Vagina (tissue), 2 donors: ENCODE measurements around the gene SNX19. TPM values are rescaled to one million over a fixed set of nuclear protein-coding genes. Genes with fewer than 3 reads are reported as not detected.
"Not testable (repeated sequence)": the region's sequence is repeated elsewhere in the genome, so short reads cannot be mapped to it uniquely, and the experiment has no call there.

ENCODE experiments used
- DNase-seq, 2 donors: peaks; one replicate each; pipeline ENCODE4 v3.0.0-alpha.2; 2017; ENCODE audit errors: extremely low spot score in 2 of 2
- H3K27ac ChIP-seq: fragments of 200-600 bp; sonication (generic); one replicate; pipeline ENCODE4 v1.5.1; 2019
- H3K27me3 ChIP-seq: fragments of 200-600 bp; sonication (generic); one replicate; pipeline ENCODE4 v1.5.1; 2019
- H3K36me3 ChIP-seq, 2 donors: fragments of 200-600 bp; sonication (generic); one replicate each; pipeline ENCODE4 v1.5.1; 2017 to 2019
- H3K4me1 ChIP-seq: fragments of 200-600 bp; sonication (generic); one replicate; pipeline ENCODE4 v1.5.1; 2019
- H3K4me3 ChIP-seq, 2 donors: fragments of 200-600 bp; sonication (generic); 1 replicate in 1 of 2; 2 replicates in 1 of 2; pipeline ENCODE4 v1.5.1; 2016 to 2019
- H3K9me3 ChIP-seq: fragments of 200-600 bp; sonication (generic); one replicate; pipeline ENCODE4 v1.5.1; 2019
- CTCF ChIP-seq, 3 experiments: fragments of 450-650 bp in 2 of 3; fragments of 200-600 bp in 1 of 3; sonication (generic) in 1 of 3; IDR thresholded peaks; one replicate each; pipeline ENCODE4 v1.5.1; 2017 to 2019; ENCODE audit warnings: antibody characterized with exemption in 3 of 3, mild to moderate bottlenecking in 2 of 3, moderate library complexity in 2 of 3
- POLR2A ChIP-seq, 2 donors: fragments of 450-650 bp; IDR thresholded peaks; one replicate each; pipeline ENCODE4 v1.6.1; 2017; ENCODE audit warnings: antibody characterized with exemption in 2 of 2, mild to moderate bottlenecking in 2 of 2, moderate library complexity in 2 of 2
- POLR2AphosphoS5 ChIP-seq, 2 donors: sonication (generic); formaldehyde crosslinking; IDR thresholded peaks; one replicate each; pipeline ENCODE4 v1.9.0; 2017; ENCODE audit warnings: antibody characterized with exemption in 2 of 2, mild to moderate bottlenecking in 2 of 2, low read depth in 1 of 2; ENCODE audit not compliant: insufficient read depth in 1 of 2
- intact Hi-C: fragments of 100-400 bp; cut with DNase I; formaldehyde crosslinking; loops from one replicate; pipeline ENCODE4 v1.15.1; 2023
- total RNA-seq: library from RNA; depleted of rRNA; stranded (reverse); fragments of >200 nt; gene quantifications from one replicate; pipeline ENCODE4 v1.2.3, GENCODE V29; 2016

Gene SNX19
- total RNA-seq, 1 donor from 2014 or later = 67.5 TPM

GRCh38 chr11:130947058-130947457 lies 30.8 kb upstream of the SNX19 start:
- H3K4me1 ChIP-seq = peaks cover 6% of the 10 kb centered on the region
- no peaks in the 10 kb centered on the region for H3K27me3 ChIP-seq
- no peaks in the 10 kb centered on the region for H3K36me3 ChIP-seq
- no peak overlapping the region for H3K27ac ChIP-seq
- no peak for TF ChIP-seq POLR2AphosphoS5 (IDR thresholded peaks at IDR 0.05; ENCODE audit: insufficient read depth in 1 of 2, low read depth in 1 of 2)
- TF ChIP-seq CTCF (IDR thresholded peaks at IDR 0.05) = no peak
- TF ChIP-seq POLR2A (IDR thresholded peaks at IDR 0.05) = no peak
- no peak for DNase-seq
- intact Hi-C loops = no loop called here
- no peak overlapping the region for H3K4me3 ChIP-seq
- H3K9me3 ChIP-seq = no peaks in the 10 kb centered on the region

GRCh38 chr11:130945896-130946295 lies 29.6 kb upstream of the SNX19 start:
- H3K4me3 ChIP-seq = no peak overlapping the region
- DNase-seq = no peak
- H3K27ac ChIP-seq = no peak overlapping the region
- no peaks in the 10 kb centered on the region for H3K36me3 ChIP-seq
- H3K27me3 ChIP-seq = no peaks in the 10 kb centered on the region
- H3K4me1 ChIP-seq = peaks cover 6% of the 10 kb centered on the region
- intact Hi-C loops = no loop called here
- no peaks in the 10 kb centered on the region for H3K9me3 ChIP-seq
- no peak for TF ChIP-seq POLR2A (IDR thresholded peaks at IDR 0.05)
- TF ChIP-seq POLR2AphosphoS5 (IDR thresholded peaks at IDR 0.05; ENCODE audit: insufficient read depth in 1 of 2, low read depth in 1 of 2) = no peak
- no peak for TF ChIP-seq CTCF (IDR thresholded peaks at IDR 0.05)

- no peaks in the 10 kb centered on the region for H3K4me1 ChIP-seq
- intact Hi-C loops = no loop called here
- no peak for TF ChIP-seq POLR2AphosphoS5 (IDR thresholded peaks at IDR 0.05; ENCODE audit: insufficient read depth in 1 of 2, low read depth in 1 of 2)
These were observed 24.4 kb upstream of the SNX19 start for GRCh38 chr11:130940706-130941105.

GRCh38 chr11:130937051-130937450 lies 20.8 kb upstream of the SNX19 start:
- H3K9me3 ChIP-seq = no peaks in the 10 kb centered on the region
- H3K4me1 ChIP-seq = no peaks in the 10 kb centered on the region
- no peaks in the 10 kb centered on the region for H3K36me3 ChIP-seq
- DNase-seq = no peak
- intact Hi-C loops = no loop called here
- no peak overlapping the region for H3K27ac ChIP-seq
- no peak overlapping the region for H3K4me3 ChIP-seq
- TF ChIP-seq POLR2AphosphoS5 (IDR thresholded peaks at IDR 0.05; ENCODE audit: insufficient read depth in 1 of 2, low read depth in 1 of 2) (no peak), POLR2A (IDR thresholded peaks at IDR 0.05) (no peak), CTCF (IDR thresholded peaks at IDR 0.05) (no peak)
- H3K27me3 ChIP-seq = no peaks in the 10 kb centered on the region

More at GRCh38 chr11:130940706-130941105, 24.4 kb upstream of the SNX19 start:
- H3K9me3 ChIP-seq = no peaks in the 10 kb centered on the region
- no peaks in the 10 kb centered on the region for H3K27me3 ChIP-seq
- no peak for DNase-seq
- H3K27ac ChIP-seq = no peak overlapping the region
- no peaks in the 10 kb centered on the region for H3K36me3 ChIP-seq
- no peak overlapping the region for H3K4me3 ChIP-seq

- no peaks in the 10 kb centered on the region for H3K27me3 ChIP-seq
These were observed 15.9 kb upstream of the SNX19 start for GRCh38 chr11:130932086-130932712.

GRCh38 chr11:130924750-130925149 lies 8.5 kb upstream of the SNX19 start:
- no peaks in the 10 kb centered on the region for H3K36me3 ChIP-seq
- no peak overlapping the region for H3K4me3 ChIP-seq
- no peaks in the 10 kb centered on the region for H3K27me3 ChIP-seq
- H3K27ac ChIP-seq = no peak overlapping the region
- H3K9me3 ChIP-seq = no peaks in the 10 kb centered on the region
- no peak for TF ChIP-seq POLR2AphosphoS5 (IDR thresholded peaks at IDR 0.05; ENCODE audit: insufficient read depth in 1 of 2, low read depth in 1 of 2)
- no peak for TF ChIP-seq CTCF (IDR thresholded peaks at IDR 0.05)
- TF ChIP-seq POLR2A (IDR thresholded peaks at IDR 0.05) = no peak
- intact Hi-C loops = no loop called here
- H3K4me1 ChIP-seq = no peaks in the 10 kb centered on the region
- DNase-seq = no peak

More at GRCh38 chr11:130932086-130932712, 15.9 kb upstream of the SNX19 start:
- no peak for DNase-seq
- H3K9me3 ChIP-seq = no peaks in the 10 kb centered on the region
- H3K36me3 ChIP-seq = no peaks in the 10 kb centered on the region
- TF ChIP-seq POLR2A (IDR thresholded peaks at IDR 0.05) = no peak
- H3K4me3 ChIP-seq = no peak overlapping the region
- intact Hi-C loops = no loop called here
- H3K4me1 ChIP-seq = no peaks in the 10 kb centered on the region
- H3K27ac ChIP-seq = no peak overlapping the region

GRCh38 chr11:130920612-130921011 lies 4.3 kb upstream of the SNX19 start:
- H3K4me3 ChIP-seq, H3K9me3 ChIP-seq, intact Hi-C loops, H3K27ac ChIP-seq, H3K36me3 ChIP-seq, H3K27me3 ChIP-seq, H3K4me1 ChIP-seq, DNase-seq: not testable (repeated sequence)
